Astrocyte (in vitro differentiated cells and primary cell): ENCODE results near the gene CDC14B. TPM values are rescaled to one million over a fixed set of nuclear protein-coding genes. Genes with fewer than 3 reads are reported as not detected.

Experiments used
- DNase-seq: peaks from one replicate; pipeline ENCODE4 v3.0.0-alpha.2; 2010; ENCODE audit warnings: low read depth
- FAIRE-seq: peaks from 2 replicates; lab custom pipeline; 2011; peaks lifted over from hg19 to GRCh38; lab: Jason Lieb, UNC
- H2AFZ ChIP-seq: 2 replicates; pipeline ENCODE4 v1.6.0; 2012; ENCODE audit warnings: low read depth, low read length, inconsistent platforms
- H3K27ac ChIP-seq: 2 replicates; pipeline ENCODE4 v1.5.1; 2011; ENCODE audit warnings: low read depth, low read length, inconsistent platforms
- H3K27me3 ChIP-seq: 2 replicates; pipeline ENCODE4 v1.6.0; 2011; ENCODE audit warnings: low read length, inconsistent platforms; ENCODE audit not compliant: insufficient read depth
- H3K36me3 ChIP-seq: 2 replicates; pipeline ENCODE4 v1.5.1; 2011; ENCODE audit warnings: low read length, inconsistent platforms; ENCODE audit not compliant: insufficient read depth
- H3K4me1 ChIP-seq: 2 replicates; pipeline ENCODE4 v1.5.1; 2011; ENCODE audit warnings: low read length, inconsistent platforms; ENCODE audit not compliant: insufficient read depth
- H3K4me2 ChIP-seq: 2 replicates; pipeline ENCODE4 v1.6.0; 2012; ENCODE audit warnings: low read length, inconsistent platforms
- H3K4me3 ChIP-seq: 2 replicates; pipeline ENCODE4 v1.5.1; 2011; ENCODE audit warnings: low read depth, mild to moderate bottlenecking, low read length, inconsistent platforms; ENCODE audit not compliant: insufficient read depth
- H3K79me2 ChIP-seq: 2 replicates; pipeline ENCODE4 v1.6.0; 2012; ENCODE audit warnings: mild to moderate bottlenecking, low read length, inconsistent platforms; ENCODE audit not compliant: insufficient read depth
- H3K9ac ChIP-seq: 2 replicates; pipeline ENCODE4 v1.6.0; 2012; ENCODE audit warnings: mild to moderate bottlenecking, low read length, inconsistent platforms
- H3K9me3 ChIP-seq: 2 replicates; pipeline ENCODE4 v1.5.1; 2012; ENCODE audit warnings: low read depth, mild to moderate bottlenecking, low read length, inconsistent platforms; ENCODE audit not compliant: insufficient read depth
- H4K20me1 ChIP-seq: 2 replicates; pipeline ENCODE4 v1.6.0; 2012; ENCODE audit warnings: low read length, inconsistent platforms; ENCODE audit not compliant: insufficient read depth
- H3K27ac Mint-ChIP-seq: one replicate; pipeline ENCODE4 v1.8.0; 2021; ENCODE audit warnings: mild to moderate bottlenecking, mixed read lengths; ENCODE audit not compliant: unreplicated experiment
- H3K27me3 Mint-ChIP-seq: one replicate; pipeline ENCODE4 v1.8.0; 2021; ENCODE audit warnings: low read depth, mixed read lengths; ENCODE audit not compliant: unreplicated experiment
- H3K36me3 Mint-ChIP-seq: one replicate; pipeline ENCODE4 v1.8.0; 2021; ENCODE audit warnings: low read depth, mixed read lengths; ENCODE audit not compliant: unreplicated experiment
- H3K4me1 Mint-ChIP-seq: one replicate; pipeline ENCODE4 v1.8.0; 2021; ENCODE audit warnings: low read depth, mixed read lengths; ENCODE audit not compliant: unreplicated experiment
- H3K4me3 Mint-ChIP-seq: one replicate; pipeline ENCODE4 v1.8.0; 2021; ENCODE audit warnings: mild to moderate bottlenecking, moderate library complexity, mixed read lengths; ENCODE audit not compliant: unreplicated experiment
- H3K9me3 Mint-ChIP-seq: one replicate; pipeline ENCODE4 v1.8.0; 2021; ENCODE audit warnings: mild to moderate bottlenecking, mixed read lengths; ENCODE audit not compliant: unreplicated experiment
- CTCF ChIP-seq: IDR thresholded peaks from 2 replicates; pipeline ENCODE4 v1.5.1; 2011; ENCODE audit warnings: low read depth, mild to moderate bottlenecking, inconsistent platforms, low read length, moderate library complexity; ENCODE audit not compliant: insufficient read depth
- EZH2 ChIP-seq: IDR thresholded peaks from 2 replicates; pipeline ENCODE4 v1.6.1; 2012; ENCODE audit warnings: mild to moderate bottlenecking, low read length, inconsistent platforms; ENCODE audit not compliant: insufficient read depth
- total RNA-seq: library from RNA; stranded (reverse); gene quantifications from 2 replicates; pipeline ENCODE4 v1.2.1, GENCODE V29; 2021

Gene CDC14B
- total RNA-seq, 1 donor from 2014 or later: 22.5 TPM

- H3K9me3 Mint-ChIP-seq: no peaks in the 10 kb centered on the region
- Histone ChIP-seq H2AFZ (no peak overlapping the region), H4K20me1 (no peaks in the 10 kb centered on the region), H3K27me3 (no peaks in the 10 kb centered on the region), H3K4me3 (no peak overlapping the region), H3K27ac (no peak overlapping the region), H3K9ac (no peak overlapping the region), H3K4me2 (peak overlapping the region; percentile 16), H3K9me3 (no peaks in the 10 kb centered on the region), H3K79me2 (no peaks in the 10 kb centered on the region), H3K36me3 (no peaks in the 10 kb centered on the region), H3K4me1 (peaks cover 5% of the 10 kb centered on the region)
- FAIRE-seq: no peak
- H3K27ac Mint-ChIP-seq: peak overlapping the region; percentile 91
- DNase-seq: no peak
- H3K36me3 Mint-ChIP-seq: no peaks in the 10 kb centered on the region
- TF ChIP-seq CTCF (no peak), EZH2 (no peak)
- peaks cover 8% of the 10 kb centered on the region for H3K4me1 Mint-ChIP-seq
- no peak overlapping the region for H3K4me3 Mint-ChIP-seq
- peaks cover 3% of the 10 kb centered on the region for H3K27me3 Mint-ChIP-seq
Measured at GRCh38 chr9:96626912-96627311, 7.3 kb upstream of the CDC14B start.

DNA sequence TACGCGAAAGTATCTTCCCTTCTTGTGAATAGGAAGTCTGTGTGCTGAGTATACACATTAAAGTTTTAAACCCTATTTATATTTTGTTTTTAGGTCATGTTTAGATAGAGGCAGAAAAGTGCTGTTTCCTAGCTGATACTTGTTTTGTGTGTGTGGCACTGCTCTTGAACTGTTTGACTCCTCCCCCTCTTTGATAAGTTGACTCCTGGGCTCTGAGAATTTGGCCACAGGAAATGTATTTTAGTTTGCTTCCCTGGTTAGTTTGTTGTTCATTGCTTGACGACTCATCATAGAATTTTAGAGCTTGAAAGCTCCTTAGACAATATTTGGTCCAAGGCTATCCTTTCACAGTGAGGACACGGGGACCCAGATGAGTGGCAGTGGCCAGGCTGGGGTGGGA lies 2.0 kb upstream of the CDC14B start:
- no peaks in the 10 kb centered on the region for H3K27me3 ChIP-seq
- no peaks in the 10 kb centered on the region for H3K9me3 ChIP-seq
- DNase-seq (no peak), FAIRE-seq (no peak)
- no peak overlapping the region for H3K4me2 ChIP-seq
- H3K4me3 Mint-ChIP-seq: no peak overlapping the region
- no peak overlapping the region for H3K4me3 ChIP-seq
- H3K36me3 ChIP-seq: no peaks in the 10 kb centered on the region
- no peak overlapping the region for H3K9ac ChIP-seq
- no peaks in the 10 kb centered on the region for H3K9me3 Mint-ChIP-seq
- H3K27ac ChIP-seq: no peak overlapping the region
- peak overlapping the region; percentile 13 for H3K27ac Mint-ChIP-seq
- peaks cover 23% of the 10 kb centered on the region for H3K4me1 Mint-ChIP-seq
- H3K4me1 ChIP-seq: peaks cover 8% of the 10 kb centered on the region
- H4K20me1 ChIP-seq: peaks cover 11% of the 10 kb centered on the region
- H2AFZ ChIP-seq: no peak overlapping the region
- no peaks in the 10 kb centered on the region for H3K36me3 Mint-ChIP-seq
- TF ChIP-seq EZH2 (no peak), CTCF (no peak)
- no peaks in the 10 kb centered on the region for H3K27me3 Mint-ChIP-seq
- peaks cover 9% of the 10 kb centered on the region for H3K79me2 ChIP-seq

DNA sequence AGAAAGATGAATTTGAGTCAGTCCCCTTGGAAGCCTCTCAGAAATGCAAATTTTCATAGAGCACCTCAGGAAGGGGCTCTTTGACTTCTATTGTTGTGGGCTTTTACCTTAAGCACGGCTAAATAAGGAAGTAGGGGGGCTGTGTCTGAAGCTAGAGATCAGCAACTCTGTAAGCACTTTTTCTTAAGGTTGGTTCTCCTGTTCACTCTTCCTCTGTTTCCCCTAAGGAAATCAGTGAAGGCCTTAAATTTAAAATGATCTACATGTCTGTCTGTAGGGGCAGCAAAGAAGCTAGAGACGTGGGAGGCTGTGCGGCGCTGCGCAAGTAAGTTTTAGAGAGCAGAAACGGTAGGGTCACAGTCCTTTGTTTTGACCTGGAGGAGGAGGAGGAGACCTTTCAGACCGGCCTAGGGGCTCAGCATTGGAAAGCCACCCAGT lies 1.2 kb upstream of the CDC14B start:
- peaks cover 25% of the 10 kb centered on the region for H3K4me1 Mint-ChIP-seq
- Histone ChIP-seq H3K4me1 (peaks cover 8% of the 10 kb centered on the region), H3K4me2 (no peak overlapping the region), H3K27me3 (no peaks in the 10 kb centered on the region), H3K27ac (no peak overlapping the region), H3K36me3 (no peaks in the 10 kb centered on the region), H3K79me2 (peaks cover 10% of the 10 kb centered on the region), H2AFZ (peak overlapping the region; percentile 13), H3K4me3 (no peak overlapping the region), H3K9me3 (no peaks in the 10 kb centered on the region), H3K9ac (no peak overlapping the region), H4K20me1 (peaks cover 12% of the 10 kb centered on the region)
- DNase-seq: no peak
- H3K9me3 Mint-ChIP-seq: no peaks in the 10 kb centered on the region
- no peaks in the 10 kb centered on the region for H3K36me3 Mint-ChIP-seq
- H3K4me3 Mint-ChIP-seq: peak overlapping the region; percentile 91
- peak overlapping the region; percentile 86 for H3K27ac Mint-ChIP-seq
- no peak for FAIRE-seq
- TF ChIP-seq CTCF (no peak), EZH2 (no peak)
- no peaks in the 10 kb centered on the region for H3K27me3 Mint-ChIP-seq
